CD4-positive, CD25-positive, alpha-beta regulatory T cell (primary cell): ENCODE results near the gene NEMF. TPM values are rescaled to one million over a fixed set of nuclear protein-coding genes. Genes with fewer than 3 reads are reported as not detected.
A peak's percentile ranks its signal among the peaks of the same experiment; 100 is the strongest.
"Not testable (repeated sequence)": the region's sequence is repeated elsewhere in the genome, so short reads cannot be mapped to it uniquely, and the experiment has no call there.

ENCODE experiments used
- ATAC-seq, 2 donors: fragments of 150-1000 bp; cut with Tn5 transposase; one replicate each; pipeline ENCODE4 v1.10.0; 2021; ENCODE audit warnings: low read depth in 2 of 2, moderate number of reproducible peaks in 2 of 2, moderate library complexity in 1 of 2
- DNase-seq, 3 donors: peaks; one replicate each; pipeline versions ENCODE4 v3.0.0 to v3.0.0-alpha.2; 2012 to 2022; ENCODE audit warnings: mixed read lengths in 1 of 3
- H3K27ac ChIP-seq: one replicate; pipeline ENCODE4 v1.7.0; 2013; ENCODE audit warnings: mild to moderate bottlenecking, low read length; ENCODE audit not compliant: insufficient read depth, poor library complexity, severe bottlenecking
- H3K27me3 ChIP-seq: one replicate; pipeline ENCODE4 v1.7.0; 2013; ENCODE audit warnings: low read length; ENCODE audit not compliant: control insufficient read depth, insufficient read depth
- H3K36me3 ChIP-seq: one replicate; pipeline ENCODE4 v1.7.0; 2013; ENCODE audit warnings: mild to moderate bottlenecking, low read length, moderate library complexity; ENCODE audit not compliant: control insufficient read depth, insufficient read depth
- H3K4me1 ChIP-seq: 2 replicates; pipeline ENCODE4 v1.7.0; 2013; ENCODE audit warnings: mild to moderate bottlenecking, low read length; ENCODE audit not compliant: insufficient read depth, control insufficient read depth, poor library complexity, severe bottlenecking
- H3K4me3 ChIP-seq: one replicate; pipeline ENCODE4 v1.7.0; 2013; ENCODE audit warnings: low read depth, mild to moderate bottlenecking, low read length, moderate library complexity
- H3K9me3 ChIP-seq, 2 experiments: 1 replicate in 1 of 2; 2 replicates in 1 of 2; pipeline ENCODE4 v1.7.0; 2013; ENCODE audit warnings: low read length in 2 of 2, mild to moderate bottlenecking in 1 of 2, moderate library complexity in 1 of 2; ENCODE audit not compliant: control insufficient read depth in 2 of 2
- H3K27ac Mint-ChIP-seq, 3 donors: one replicate each; pipeline ENCODE4 v1.8.0; 2020 to 2022; ENCODE audit warnings: mild to moderate bottlenecking in 3 of 3, mixed read lengths in 3 of 3, moderate library complexity in 2 of 3
- H3K27me3 Mint-ChIP-seq: one replicate; pipeline ENCODE4 v1.8.0; 2022; ENCODE audit warnings: mild to moderate bottlenecking, mixed read lengths
- H3K36me3 Mint-ChIP-seq: one replicate; pipeline ENCODE4 v1.8.0; 2020; ENCODE audit warnings: mixed read lengths
- H3K4me1 Mint-ChIP-seq, 4 donors: one replicate each; pipeline ENCODE4 v1.8.0; 2020 to 2022; ENCODE audit warnings: mixed read lengths in 4 of 4, mild to moderate bottlenecking in 1 of 4
- H3K4me3 Mint-ChIP-seq, 4 donors: one replicate each; pipeline ENCODE4 v1.8.0; 2020 to 2022; ENCODE audit warnings: mild to moderate bottlenecking in 4 of 4, mixed read lengths in 4 of 4, moderate library complexity in 3 of 4
- H3K9me3 Mint-ChIP-seq, 7 donors: one replicate each; pipeline ENCODE4 v1.8.0; 2020 to 2022; ENCODE audit warnings: mixed read lengths in 7 of 7, mild to moderate bottlenecking in 3 of 7, moderate library complexity in 2 of 7
- polyA plus RNA-seq, 4 donors: library from polyadenylated mRNA; unstranded; fragments of 300-500 nt; fragmentation: Illumina TruSeq; gene quantifications; one replicate each; pipeline ENCODE4 v1.2.3, GENCODE V29; 2021
- total RNA-seq: library from RNA; stranded (reverse); gene quantifications from one replicate; pipeline ENCODE4 v1.2.3, GENCODE V29; 2022

The NEMF gene
- total and polyA plus RNA-seq, 5 donors from 2014 or later, result 32.6 to 79.6 (median 38.3) TPM

DNA sequence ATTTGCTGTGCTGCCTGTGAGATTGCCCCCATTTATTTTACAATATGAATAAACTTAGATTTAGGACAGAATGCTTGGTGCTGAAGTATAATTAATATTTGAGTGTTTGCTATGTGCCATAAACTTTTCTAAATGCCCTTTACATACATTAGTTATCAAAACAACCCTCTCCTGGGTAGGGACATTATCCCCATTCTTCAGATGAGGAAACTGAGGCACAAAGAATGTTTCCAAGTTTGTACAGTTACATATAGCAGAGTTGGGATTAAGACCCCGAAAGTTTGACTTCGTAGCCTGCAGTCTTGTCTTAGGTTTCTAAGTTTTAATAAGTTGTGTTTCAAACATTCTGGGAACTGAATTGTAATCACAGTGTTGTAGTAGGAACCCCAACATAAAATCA lies 66.3 kb downstream of the NEMF start:
- no peak overlapping the region for H3K4me3 ChIP-seq
- H3K36me3 ChIP-seq, result peaks cover 89% of the 10 kb centered on the region
- no peak overlapping the region for H3K27ac ChIP-seq
- no peaks in the 10 kb centered on the region for H3K27me3 Mint-ChIP-seq
- H3K36me3 Mint-ChIP-seq, result peaks cover 30% of the 10 kb centered on the region
- no peaks in the 10 kb centered on the region for H3K4me1 ChIP-seq
- DNase-seq (no peak), ATAC-seq (no peak)
- no peaks in the 10 kb centered on the region for H3K9me3 ChIP-seq
- no peaks in the 10 kb centered on the region for H3K9me3 Mint-ChIP-seq
- peaks cover 4 to 10% (median 6%) of the 10 kb centered on the region in 4 donors for H3K4me1 Mint-ChIP-seq
- no peak overlapping the region for H3K4me3 Mint-ChIP-seq
- no peaks in the 10 kb centered on the region for H3K27me3 ChIP-seq
- H3K27ac Mint-ChIP-seq, result no peak overlapping the region

DNA sequence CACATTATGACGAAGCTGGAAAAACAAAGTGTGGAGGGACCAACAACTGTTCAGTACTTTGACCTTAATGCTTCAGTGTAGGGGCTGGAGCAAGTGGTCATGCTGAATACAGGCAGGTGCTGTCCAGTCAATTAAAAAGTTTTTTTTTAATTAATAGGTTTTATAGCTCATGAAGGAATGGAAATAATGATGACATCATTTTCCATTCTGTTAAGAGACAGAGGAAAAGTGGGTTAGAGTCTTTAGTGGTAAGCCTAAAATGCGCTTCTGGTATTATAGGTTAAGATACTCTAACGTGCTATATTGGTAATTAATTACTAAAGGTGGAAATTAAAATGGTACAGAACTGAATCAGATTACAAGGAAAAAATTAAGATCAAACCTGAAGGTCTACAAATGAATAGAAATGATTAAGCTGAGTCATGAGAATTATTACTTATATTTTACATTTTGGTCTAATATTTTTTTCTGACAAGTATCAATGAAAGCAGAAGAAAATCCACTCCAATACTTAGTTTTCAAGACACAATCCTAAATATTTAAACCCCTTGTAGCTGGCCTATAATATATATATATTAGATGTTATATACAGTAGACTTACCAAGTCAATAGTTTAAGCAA lies 69.1 kb downstream of the NEMF start:
- peaks cover 93% of the 10 kb centered on the region for H3K36me3 ChIP-seq
- H3K27ac ChIP-seq, result no peak overlapping the region
- no peak overlapping the region for H3K4me3 ChIP-seq
- ATAC-seq (no peak), DNase-seq (no peak)
- Mint-ChIP-seq H3K27me3 (no peaks in the 10 kb centered on the region), H3K36me3 (peaks cover 34% of the 10 kb centered on the region), H3K4me3 (no peak overlapping the region), H3K27ac (no peak overlapping the region), H3K4me1 (peaks cover 0 to 13% (median 5%) of the 10 kb centered on the region in 4 donors), H3K9me3 (no peaks in the 10 kb centered on the region)
- H3K27me3 ChIP-seq, result no peaks in the 10 kb centered on the region
- no peaks in the 10 kb centered on the region for H3K4me1 ChIP-seq
- H3K9me3 ChIP-seq, result no peaks in the 10 kb centered on the region

DNA sequence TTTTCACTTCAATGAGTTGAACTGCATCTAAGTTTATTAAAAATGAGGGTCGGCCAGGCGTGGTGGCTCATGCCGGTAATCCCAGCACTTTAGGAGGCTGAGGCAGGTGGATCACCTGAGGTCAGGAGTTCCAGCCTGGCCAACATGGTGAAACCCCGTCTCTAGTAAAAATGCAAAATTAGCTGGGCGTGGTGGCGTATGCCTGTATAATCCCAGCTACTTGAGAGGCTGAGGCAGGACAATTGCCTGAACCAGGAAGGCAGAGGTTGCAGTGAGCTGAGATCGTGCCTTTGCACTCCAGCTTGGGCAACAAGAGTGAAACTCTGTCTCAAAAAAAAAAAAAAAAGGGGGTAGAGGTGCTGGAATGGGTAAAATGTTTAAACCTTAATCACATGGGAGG lies 71.5 kb downstream of the NEMF start:
- not testable (repeated sequence) for H3K4me3 ChIP-seq, H3K27ac Mint-ChIP-seq, ATAC-seq, H3K4me3 Mint-ChIP-seq, H3K4me1 Mint-ChIP-seq, H3K27me3 ChIP-seq, H3K9me3 ChIP-seq, DNase-seq, H3K27ac ChIP-seq, H3K4me1 ChIP-seq, H3K9me3 Mint-ChIP-seq, H3K27me3 Mint-ChIP-seq
- peaks cover 85% of the 10 kb centered on the region for H3K36me3 ChIP-seq
- H3K36me3 Mint-ChIP-seq, result peaks cover 38% of the 10 kb centered on the region

DNA sequence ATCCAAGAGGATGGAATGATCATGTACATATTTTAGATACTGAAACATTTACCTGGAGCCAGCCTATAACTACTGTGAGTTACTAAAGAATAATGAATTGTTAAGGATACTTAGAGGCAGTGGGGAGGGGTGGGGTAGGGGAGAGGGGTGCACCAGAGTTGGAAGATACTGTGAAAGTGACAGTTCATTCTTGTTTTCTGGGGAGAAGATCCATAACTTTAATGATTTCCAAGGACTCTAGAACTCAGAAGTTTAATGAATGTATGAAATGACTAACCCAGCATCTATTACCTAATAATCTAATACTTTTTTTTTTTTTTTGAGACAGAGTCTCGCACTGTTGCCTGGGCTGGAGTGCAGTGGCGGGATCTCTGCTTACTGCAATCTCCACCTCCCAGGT lies 74.2 kb downstream of the NEMF start:
- Mint-ChIP-seq H3K9me3 (no peaks in the 10 kb centered on the region), H3K36me3 (peaks cover 42% of the 10 kb centered on the region), H3K4me1 (peaks cover 14 to 17% (median 15%) of the 10 kb centered on the region in 4 donors), H3K27me3 (no peaks in the 10 kb centered on the region), H3K4me3 (no peak overlapping the region), H3K27ac (no peak overlapping the region)
- H3K36me3 ChIP-seq, result peaks cover 80% of the 10 kb centered on the region
- no peak overlapping the region for H3K4me3 ChIP-seq
- no peaks in the 10 kb centered on the region for H3K27me3 ChIP-seq
- no peak for DNase-seq
- no peaks in the 10 kb centered on the region for H3K9me3 ChIP-seq
- ATAC-seq, result no peak
- no peak overlapping the region for H3K27ac ChIP-seq
- H3K4me1 ChIP-seq, result peaks cover 4% of the 10 kb centered on the region

DNA sequence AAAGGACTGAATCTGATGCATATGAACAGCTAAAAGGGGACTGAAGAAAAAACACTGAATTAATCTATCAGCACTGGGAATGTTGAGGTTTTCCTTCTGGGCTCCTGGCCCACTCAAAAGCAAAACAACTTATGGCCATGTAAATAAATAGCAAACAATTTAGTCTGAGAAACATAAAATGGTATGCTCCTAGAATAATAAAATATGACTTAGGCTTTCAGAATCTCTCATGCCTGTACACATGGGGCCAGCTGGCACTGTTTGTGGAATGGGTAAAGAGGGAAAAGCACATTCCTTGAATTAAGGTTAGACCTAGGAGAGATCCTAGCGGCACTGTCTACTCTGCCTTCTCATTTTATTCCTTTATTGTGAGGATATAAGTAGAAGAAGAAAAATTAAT lies 78.5 kb downstream of the NEMF start:
- Histone ChIP-seq H3K27me3 (no peaks in the 10 kb centered on the region), H3K4me1 (peaks cover 19% of the 10 kb centered on the region), H3K4me3 (no peak overlapping the region), H3K27ac (peak overlapping the region; percentile 33), H3K36me3 (peaks cover 40% of the 10 kb centered on the region), H3K9me3 (no peaks in the 10 kb centered on the region)
- Mint-ChIP-seq H3K27me3 (no peaks in the 10 kb centered on the region), H3K4me1 (peaks cover 14 to 45% (median 32%) of the 10 kb centered on the region in 4 donors), H3K9me3 (no peaks in the 10 kb centered on the region), H3K27ac (peak overlapping the region in 1 of 3 donors; percentile 8), H3K4me3 (peak overlapping the region in 1 of 4 donors; percentile 28), H3K36me3 (peaks cover 33% of the 10 kb centered on the region)
- DNase-seq (no peak), ATAC-seq (no peak)

DNA sequence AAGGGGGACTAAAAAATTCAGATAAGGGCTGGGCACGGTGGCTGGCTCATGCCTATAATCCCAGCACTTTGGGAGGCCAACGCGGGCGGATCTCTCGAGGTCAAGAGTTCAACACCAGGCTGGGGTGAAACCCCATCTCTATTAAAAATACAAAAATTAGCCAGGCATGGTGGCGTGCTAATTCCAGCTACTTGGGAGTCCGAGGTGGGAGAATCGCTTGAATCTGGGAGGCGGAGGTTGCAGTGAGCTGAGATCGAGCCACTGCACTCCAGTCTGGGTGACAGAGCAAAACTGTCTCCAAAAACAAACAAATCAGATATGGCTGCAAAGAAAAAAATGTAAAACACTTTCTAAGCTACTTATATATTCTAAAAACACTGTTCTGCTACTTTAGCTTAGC lies 80.9 kb downstream of the NEMF start:
- not testable (repeated sequence) for H3K9me3 ChIP-seq, H3K4me3 ChIP-seq, DNase-seq, H3K27me3 Mint-ChIP-seq, H3K9me3 Mint-ChIP-seq, ATAC-seq, H3K27me3 ChIP-seq
- Histone ChIP-seq H3K27ac (peak overlapping the region; percentile 14), H3K36me3 (peaks cover 23% of the 10 kb centered on the region), H3K4me1 (peaks cover 32% of the 10 kb centered on the region)
- Mint-ChIP-seq H3K4me3 (peak overlapping the region in 2 of 4 donors; percentile 45 to 97), H3K27ac (peak overlapping the region in 1 of 3 donors; percentile 52), H3K4me1 (peaks cover 14 to 56% (median 41%) of the 10 kb centered on the region in 4 donors), H3K36me3 (peaks cover 20% of the 10 kb centered on the region)

DNA sequence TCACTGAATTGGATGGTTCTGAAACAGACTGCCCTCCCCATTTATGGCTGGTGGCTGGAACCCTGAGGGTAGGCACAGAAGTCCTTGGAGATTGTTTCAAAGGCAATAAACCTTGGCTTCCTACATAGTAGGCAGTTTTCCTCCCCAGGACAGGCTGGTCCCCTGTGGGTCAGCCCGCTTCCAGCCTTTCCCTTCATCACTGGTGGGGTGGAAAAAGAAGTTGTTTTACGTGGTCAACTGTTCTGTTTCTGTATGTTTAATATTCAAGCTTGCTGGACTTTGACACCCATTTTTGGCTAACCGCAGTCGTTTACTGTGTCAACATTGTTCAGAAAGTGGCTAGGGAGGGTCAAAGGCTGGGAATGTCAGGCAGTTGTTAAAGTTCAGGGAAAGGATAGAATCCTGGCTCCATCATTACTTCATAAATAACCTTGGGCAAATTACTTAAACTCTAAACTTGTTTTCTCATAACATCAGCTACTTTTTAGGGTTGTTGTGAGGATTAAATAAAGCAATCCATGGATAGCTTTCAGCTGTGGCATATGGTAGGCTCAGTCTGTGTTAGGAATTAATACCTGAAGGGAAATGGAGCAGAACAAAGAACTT lies 82.3 kb downstream of the NEMF start:
- ATAC-seq, result no peak
- Histone ChIP-seq H3K9me3 (no peaks in the 10 kb centered on the region), H3K27me3 (no peaks in the 10 kb centered on the region), H3K27ac (no peak overlapping the region), H3K36me3 (peaks cover 16% of the 10 kb centered on the region), H3K4me1 (peaks cover 34% of the 10 kb centered on the region), H3K4me3 (peak overlapping the region; percentile 37)
- peaks cover 14% of the 10 kb centered on the region for H3K36me3 Mint-ChIP-seq
- H3K9me3 Mint-ChIP-seq, result no peaks in the 10 kb centered on the region
- peak overlapping the region; percentile 91 to 99 (median 97) for H3K4me3 Mint-ChIP-seq
- H3K4me1 Mint-ChIP-seq, result peaks cover 13 to 53% (median 38%) of the 10 kb centered on the region in 4 donors
- DNase-seq, result no peak
- H3K27ac Mint-ChIP-seq, result peak overlapping the region; percentile 78 to 98 (median 79)
- H3K27me3 Mint-ChIP-seq, result peaks cover 6% of the 10 kb centered on the region
